Hypothalamus (tissue), 51 donors: ENCODE results near the gene SIGLEC9.

Source experiments
- DNase-seq, 51 donors: peaks; one replicate each; lab custom pipeline; 2025; lab: John Stamatoyannopoulos, UW

Gene SIGLEC9

GRCh38 chr19:51124729-51125128 lies at the start of gene SIGLEC9:
SIGLEC9 (plus strand) TSS chr19:51124906; CDS start chr19:51124975, 69 bp downstream.
- peak in 12 of 51 donors; percentile 7 to 37 (median 22) for DNase-seq

- no peak for DNase-seq
These were observed 48.7 kb upstream of the SIGLEC9 start for GRCh38 chr19:51075998-51076397.

GRCh38 chr19:51076631-51077213 lies 48.0 kb upstream of the SIGLEC9 start:
- DNase-seq, result no peak

GRCh38 chr19:51078104-51078503 lies 46.6 kb upstream of the SIGLEC9 start:
- DNase-seq, result no peak

- DNase-seq, result no peak
These were observed 46.0 kb upstream of the SIGLEC9 start for GRCh38 chr19:51078731-51079130.

GRCh38 chr19:51079481-51080110 lies 45.1 kb upstream of the SIGLEC9 start:
- peak in 2 of 51 donors; percentile 2 to 5 for DNase-seq

- no peak for DNase-seq
These were observed 43.2 kb upstream of the SIGLEC9 start for GRCh38 chr19:51081476-51081875.

- no peak for DNase-seq
These were observed 42.1 kb upstream of the SIGLEC9 start, which contains the start of gene KLK14 for GRCh38 chr19:51082611-51083010. KLK14 (minus strand) TSS chr19:51082887; CDS start chr19:51082614, 273 bp downstream.

GRCh38 chr19:51083181-51083580 lies 41.5 kb upstream of the SIGLEC9 start:
- DNase-seq, result no peak

GRCh38 chr19:51083783-51084182 lies 40.9 kb upstream of the SIGLEC9 start:
- no peak for DNase-seq

GRCh38 chr19:51084505-51084904 lies 40.2 kb upstream of the SIGLEC9 start:
- no peak for DNase-seq

GRCh38 chr19:51086153-51086850 lies 38.4 kb upstream of the SIGLEC9 start:
- DNase-seq, result no peak

GRCh38 chr19:51089786-51090185 lies 34.9 kb upstream of the SIGLEC9 start:
- DNase-seq, result no peak

GRCh38 chr19:51090471-51090870 lies 34.2 kb upstream of the SIGLEC9 start:
- DNase-seq, result no peak

GRCh38 chr19:51091126-51091525 lies 33.6 kb upstream of the SIGLEC9 start:
- no peak for DNase-seq

GRCh38 chr19:51091895-51092873 lies 32.5 kb upstream of the SIGLEC9 start:
- no peak for DNase-seq

- DNase-seq, result peak in 3 of 51 donors; percentile 6 to 16 (median 7)
These were observed 31.6 kb upstream of the SIGLEC9 start for GRCh38 chr19:51093101-51093500.

- no peak for DNase-seq
These were observed 31.0 kb upstream of the SIGLEC9 start for GRCh38 chr19:51093510-51094345.

GRCh38 chr19:51094696-51095279 lies 29.9 kb upstream of the SIGLEC9 start:
- peak in 8 of 51 donors; percentile 2 to 29 (median 6) for DNase-seq
